HG03457 (cell line): ENCODE data around the gene SRP68.

Source experiments
- ATAC-seq: cut with Tn5 transposase; IDR thresholded peaks from one replicate; pipeline ENCODE4 v1.9.1; 2021; ENCODE audit warnings: moderate number of reproducible peaks; ENCODE audit not compliant: unreplicated experiment

The SRP68 gene

DNA sequence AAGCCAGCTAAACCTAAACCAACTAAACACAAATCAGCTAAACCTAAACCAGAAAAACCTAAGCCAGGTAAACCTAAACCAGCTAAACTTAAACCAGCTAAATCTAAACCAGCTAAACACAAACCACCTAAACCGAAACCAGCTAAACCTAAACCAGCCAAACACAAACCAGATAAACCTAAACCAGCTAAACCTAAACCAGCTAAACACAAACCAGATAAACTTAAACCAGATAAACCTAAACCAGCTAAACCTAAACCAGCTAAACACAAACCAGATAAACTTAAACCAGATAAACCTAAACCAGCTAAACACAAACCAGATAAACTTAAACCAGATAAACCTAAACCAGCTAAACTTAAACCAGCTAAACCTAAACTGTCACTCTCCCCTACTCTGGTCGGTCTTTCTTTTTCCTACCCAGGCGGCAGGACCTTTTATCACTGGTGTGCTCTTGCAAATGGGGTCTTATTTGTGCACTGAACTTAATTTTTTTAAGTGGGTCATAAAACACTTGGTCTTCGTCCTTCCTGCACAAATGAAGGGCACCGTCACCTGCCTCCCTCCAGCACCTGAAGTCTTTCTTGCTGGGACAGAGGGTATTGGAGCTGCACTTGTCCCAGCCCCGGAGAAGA, 52.4 kb downstream of the SRP68 start:
- ATAC-seq: no peak

DNA sequence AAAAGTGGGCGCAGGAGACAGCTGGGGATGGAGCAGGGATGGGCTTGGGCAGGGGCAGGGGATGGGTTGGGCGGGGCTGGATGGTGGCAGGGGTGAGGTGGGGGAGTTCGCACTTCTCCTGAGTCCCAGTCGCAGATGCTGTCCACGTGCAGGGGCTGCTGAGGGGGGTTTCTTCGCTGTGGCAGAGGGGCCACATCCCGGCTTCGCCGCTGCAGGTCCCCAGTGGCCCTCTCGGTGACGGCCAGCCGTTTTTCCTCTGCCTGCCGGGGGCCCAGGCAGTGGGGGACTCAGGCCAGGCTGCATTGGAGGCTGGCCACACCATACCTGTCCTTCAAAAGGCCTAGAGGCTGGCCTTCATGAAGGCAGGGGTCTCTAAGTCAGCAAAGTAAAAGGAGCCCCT, 53.5 kb downstream of the SRP68 start:
- ATAC-seq: no peak

DNA sequence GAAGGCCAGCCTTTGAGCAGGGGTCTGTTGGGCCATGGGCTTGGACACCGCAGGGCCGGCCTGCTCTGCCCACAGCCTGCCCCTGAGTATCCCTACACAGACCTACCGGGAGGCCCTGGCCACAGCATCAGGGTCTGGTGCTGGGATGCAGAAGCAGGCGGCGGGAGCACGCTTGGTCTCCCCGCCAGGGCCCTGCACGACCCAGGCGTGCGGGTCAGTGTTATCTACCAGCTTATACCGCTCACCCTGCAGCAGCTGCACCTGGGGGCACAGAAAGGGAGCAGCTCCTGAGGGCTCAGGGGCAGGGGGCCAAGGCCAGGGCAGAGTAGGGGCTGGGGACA, 54.0 kb downstream of the SRP68 start:
- no peak for ATAC-seq

DNA sequence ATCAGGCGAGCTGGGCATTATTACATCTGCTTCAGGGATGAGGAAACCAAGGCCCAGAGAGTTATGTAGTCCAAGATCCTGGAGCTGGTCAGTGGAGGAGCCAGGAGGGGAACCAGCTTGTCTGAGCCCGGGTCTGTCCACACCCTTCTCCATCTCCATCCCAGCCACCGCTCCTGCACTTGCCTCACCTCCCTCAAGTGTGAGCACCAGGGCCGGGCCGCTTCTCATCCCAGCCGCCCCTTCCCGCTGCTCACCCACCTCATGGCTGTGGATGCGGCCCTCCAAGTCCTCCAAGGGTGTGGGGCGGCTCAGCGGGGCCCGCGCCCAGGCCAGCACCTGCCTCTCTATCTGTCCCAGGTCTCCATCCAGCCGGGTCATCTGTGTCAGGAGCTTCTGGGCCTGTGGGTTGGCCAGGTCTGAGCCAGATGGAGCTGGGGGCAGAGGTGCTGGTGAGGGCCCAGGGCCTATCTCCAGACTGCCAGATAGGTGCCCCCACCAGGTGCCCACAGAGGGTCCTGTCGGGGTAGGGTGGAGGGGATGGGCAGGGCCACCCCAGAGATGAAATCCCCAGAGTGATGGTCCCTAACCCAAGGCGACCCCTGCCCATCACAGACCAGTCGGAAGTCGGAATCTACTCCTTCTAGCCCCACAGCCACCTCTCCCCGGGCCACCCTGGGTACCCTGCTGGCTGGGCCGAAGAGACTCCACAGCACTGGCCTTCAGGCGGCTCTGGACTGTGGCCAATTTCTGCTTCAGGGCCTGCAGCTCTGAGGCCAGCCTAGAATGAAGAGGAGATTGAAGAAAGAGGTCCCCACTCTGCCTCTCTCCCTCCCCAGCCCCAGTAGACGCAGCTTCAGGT, 54.6 kb downstream of the SRP68 start:
- no peak for ATAC-seq

DNA sequence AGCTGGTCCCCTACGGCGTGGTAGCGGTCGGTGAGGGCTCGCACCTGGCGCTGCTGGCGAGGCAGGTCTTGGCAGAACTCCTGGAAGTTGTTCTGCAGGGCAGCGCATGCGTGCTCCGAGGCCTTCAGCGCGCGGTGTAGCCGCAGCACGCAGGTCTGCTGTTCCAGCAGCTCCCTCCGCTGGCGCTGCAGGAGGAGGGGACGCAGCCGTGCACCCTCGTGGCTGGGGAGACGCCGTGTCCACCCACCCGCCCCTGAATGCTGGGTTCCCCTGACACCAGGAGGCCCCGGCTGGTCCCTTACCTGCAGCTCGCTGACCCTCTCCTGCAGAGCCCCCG, 57.4 kb downstream of the SRP68 start:
- no peak for ATAC-seq

DNA sequence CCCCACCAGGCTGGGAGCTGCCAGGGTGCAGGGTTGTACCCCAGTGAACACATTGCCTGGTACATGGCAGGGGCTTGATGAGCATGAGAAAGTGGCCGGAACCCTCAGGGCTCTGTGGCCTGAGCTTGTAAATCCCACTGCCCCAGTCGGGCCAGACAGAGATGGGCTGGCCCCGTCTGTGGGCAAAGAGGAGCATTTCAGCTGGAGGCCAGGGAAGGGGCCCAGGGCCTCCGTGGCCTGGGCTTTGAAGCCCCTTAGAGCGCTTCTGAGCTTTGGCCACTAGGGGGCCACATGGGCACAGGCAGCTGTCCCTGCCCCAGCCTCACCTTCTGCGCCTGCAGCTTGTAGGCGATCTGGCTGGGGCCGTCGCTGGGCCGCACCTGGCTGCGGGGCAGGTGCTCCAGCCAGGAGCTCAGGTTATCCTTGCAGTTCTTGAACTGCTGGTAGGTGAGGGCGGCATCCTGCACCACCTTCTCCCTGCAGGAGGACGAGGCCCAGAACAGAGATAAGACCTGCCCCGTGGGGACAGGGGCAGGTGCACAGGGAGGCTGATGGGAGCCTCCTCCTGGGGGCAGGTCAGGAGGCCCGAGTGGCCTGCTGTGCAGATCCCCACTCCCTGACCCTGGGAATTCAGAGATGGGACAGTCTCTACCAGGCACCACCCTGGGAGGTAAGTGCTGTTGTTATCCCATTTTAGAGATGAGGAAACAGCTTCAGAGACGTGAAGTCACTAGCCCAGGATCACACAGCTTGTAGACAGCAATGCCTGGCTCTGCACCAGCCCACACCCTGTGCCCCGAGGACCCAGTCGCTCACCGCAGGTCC, 58.0 kb downstream of the SRP68 start:
- no peak for ATAC-seq

DNA sequence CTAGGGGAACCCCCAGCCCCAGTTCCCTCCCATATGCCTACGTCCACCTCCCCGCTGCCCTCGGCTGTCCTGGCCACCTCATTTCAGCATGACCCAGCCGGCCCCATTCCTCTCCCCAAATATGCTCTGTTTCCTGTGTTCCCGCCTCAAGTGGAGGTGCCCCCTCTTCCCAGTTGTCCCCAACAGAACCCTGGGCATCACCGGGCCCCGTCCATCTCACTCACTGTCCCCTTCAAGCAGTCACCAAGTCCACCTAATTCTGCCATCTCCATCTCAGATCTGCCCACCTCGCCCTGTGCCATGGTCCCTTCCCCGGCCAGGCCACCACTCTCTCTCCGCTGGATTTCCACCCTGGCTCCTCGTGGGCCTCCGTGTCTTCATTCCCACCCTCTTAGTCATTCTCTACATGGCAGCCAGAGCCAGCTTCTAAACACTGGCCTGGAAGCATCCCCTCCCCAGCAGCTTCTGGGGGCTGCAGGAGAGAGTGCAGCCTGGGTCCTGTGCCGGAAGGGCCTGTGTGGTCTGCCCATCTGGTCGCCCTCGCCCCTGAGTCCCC, 58.9 kb downstream of the SRP68 start:
- ATAC-seq: no peak

DNA sequence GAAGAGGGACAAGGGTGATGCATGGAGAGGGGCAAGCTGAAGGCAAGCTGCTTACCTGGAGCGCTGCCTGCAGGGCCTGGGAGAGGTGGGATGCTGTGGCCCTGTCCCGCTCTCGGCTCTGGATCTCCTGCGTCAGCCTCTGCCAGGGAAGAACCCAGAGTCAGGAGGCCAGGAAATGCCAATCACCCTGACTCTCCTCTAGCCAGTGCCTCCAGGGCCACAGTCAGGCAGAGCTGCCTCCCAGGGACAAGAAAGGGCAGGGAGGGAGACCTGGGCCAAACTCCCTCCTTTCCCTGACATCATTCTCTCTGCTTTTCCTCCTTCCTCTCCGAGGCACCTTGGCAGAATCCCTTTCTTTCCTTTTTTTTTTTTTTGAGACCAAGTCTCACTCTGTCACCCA, 60.4 kb downstream of the SRP68 start:
- no peak for ATAC-seq

DNA sequence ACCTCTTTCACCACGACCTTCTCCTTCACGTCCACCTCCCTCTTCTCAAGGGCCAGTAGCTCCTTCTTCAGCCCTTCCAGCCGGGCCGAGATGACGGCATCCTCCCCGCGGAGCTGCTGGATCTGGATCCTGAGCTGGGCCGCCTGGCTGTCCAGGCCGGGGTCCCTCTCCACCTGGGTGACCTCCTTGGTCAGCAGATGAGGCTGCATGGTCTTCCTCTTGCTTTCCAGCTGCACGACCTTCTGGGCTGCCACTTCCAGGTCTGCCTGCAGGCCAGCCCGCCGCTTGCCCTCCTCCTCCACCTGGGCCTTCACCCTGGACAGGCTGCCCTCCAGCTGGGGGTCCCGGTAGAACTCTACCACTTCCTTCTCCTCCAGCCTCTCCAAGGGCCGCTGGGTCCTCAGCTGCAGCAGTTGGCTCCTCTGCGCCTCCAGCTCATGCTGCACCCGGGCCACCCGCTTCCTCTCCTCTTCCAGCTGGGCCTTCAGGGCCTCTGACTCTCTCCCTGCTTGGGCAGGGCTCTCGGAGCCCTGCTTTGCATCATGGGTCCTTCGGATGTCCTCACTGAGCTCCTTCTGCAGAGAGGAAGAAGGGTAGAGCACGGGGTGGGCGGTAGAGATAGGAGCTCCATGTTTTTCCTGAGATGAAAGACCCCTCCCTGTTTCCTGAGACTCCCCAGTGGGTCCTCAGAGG, 62.2 kb downstream of the SRP68 start:
- no peak for ATAC-seq

DNA sequence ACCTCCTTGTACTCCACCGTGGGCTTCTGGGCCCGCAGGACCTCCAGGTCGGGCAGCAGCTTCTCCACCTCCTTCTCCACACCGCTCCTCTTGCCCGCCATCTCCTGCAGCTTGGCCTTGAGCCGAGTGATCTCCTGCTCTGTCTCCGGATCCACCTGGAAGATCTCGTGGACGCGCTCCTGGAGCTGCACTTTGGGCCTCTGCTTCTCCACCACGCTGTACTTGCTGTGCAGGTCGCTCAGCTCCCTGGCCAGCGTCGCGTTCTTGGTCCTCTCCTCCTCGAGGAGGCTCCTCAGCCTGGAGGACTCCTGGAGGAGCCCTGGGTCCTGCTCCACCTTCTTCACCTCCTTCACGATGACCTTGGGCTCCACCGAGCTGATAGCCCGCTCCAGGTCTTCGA, 62.9 kb downstream of the SRP68 start:
- no peak for ATAC-seq

DNA sequence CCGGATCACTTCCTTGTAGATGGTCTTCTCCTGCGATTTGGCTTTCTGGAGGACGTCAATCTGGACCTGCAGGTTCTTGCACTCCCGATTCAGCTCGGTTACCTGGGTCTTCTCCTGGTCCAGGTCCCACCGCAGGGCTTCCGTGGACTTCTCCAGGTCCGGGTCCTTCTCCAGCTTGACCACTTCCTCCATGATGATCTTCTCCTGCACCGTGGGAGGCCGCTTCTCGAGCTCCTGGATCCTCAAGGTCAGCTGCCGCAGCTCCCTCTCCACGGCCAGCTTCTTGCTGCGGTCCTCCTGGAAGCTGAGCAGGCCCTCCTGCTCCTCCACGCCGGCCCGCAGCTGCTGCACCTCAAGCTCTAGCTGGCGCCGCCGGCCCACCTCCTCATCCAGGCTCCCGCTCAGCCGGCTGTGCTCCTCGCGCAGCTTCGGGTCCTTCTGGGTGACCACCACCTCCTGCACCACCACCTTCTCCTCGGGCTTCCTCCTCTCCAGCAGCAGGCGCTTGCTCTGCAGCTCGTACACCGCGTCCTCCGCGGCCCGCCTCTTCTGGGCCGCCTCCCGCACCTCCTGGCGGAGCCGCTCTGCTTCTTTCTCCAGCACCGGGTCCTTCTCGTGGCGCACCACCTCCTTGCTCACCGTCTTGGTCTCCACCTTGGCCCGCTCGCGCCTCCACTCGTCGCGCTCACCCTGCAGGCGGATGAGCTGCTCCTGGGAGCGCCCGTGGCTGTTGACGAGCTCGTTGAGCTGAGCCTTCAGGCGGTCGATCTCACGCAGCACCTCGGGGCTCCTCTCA, 63.5 kb downstream of the SRP68 start:
- ATAC-seq: no peak

DNA sequence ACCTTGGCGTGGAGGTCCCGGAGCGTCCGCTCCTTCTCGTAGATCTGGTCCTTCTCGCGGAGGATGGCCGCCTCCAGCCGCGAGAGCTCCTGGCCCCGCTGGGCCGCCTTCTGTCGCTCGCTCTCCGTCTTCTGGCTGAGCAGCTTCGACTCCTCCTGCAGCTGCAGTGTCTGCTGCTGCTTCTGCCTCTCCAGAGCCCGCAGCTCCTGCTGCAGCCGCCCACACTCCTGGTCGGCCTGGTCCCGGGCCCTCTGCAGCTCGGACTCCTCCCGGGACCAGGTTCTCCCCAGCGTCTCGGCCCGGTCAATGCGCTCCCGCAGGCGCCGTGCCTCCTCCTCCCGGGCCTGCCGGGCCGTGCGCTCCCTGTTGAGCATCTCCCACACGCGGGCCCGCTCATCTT, 64.1 kb downstream of the SRP68 start:
- no peak for ATAC-seq

DNA sequence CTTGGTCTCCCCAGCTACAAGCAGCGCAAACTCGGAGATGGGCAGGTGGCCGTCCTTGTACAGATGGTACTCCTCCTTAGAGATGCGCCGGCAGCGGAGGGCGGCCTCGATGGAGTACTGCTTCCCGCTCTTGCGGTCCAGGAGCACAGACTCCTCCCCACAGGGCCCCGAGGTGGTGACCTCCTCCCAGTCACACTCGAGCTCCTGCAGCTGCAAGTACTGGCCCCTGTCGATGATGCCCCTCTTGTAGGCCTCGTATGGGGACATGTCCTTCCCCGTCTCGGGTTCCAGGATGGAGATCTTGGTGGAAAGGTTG, 64.5 kb downstream of the SRP68 start:
- no peak for ATAC-seq

DNA sequence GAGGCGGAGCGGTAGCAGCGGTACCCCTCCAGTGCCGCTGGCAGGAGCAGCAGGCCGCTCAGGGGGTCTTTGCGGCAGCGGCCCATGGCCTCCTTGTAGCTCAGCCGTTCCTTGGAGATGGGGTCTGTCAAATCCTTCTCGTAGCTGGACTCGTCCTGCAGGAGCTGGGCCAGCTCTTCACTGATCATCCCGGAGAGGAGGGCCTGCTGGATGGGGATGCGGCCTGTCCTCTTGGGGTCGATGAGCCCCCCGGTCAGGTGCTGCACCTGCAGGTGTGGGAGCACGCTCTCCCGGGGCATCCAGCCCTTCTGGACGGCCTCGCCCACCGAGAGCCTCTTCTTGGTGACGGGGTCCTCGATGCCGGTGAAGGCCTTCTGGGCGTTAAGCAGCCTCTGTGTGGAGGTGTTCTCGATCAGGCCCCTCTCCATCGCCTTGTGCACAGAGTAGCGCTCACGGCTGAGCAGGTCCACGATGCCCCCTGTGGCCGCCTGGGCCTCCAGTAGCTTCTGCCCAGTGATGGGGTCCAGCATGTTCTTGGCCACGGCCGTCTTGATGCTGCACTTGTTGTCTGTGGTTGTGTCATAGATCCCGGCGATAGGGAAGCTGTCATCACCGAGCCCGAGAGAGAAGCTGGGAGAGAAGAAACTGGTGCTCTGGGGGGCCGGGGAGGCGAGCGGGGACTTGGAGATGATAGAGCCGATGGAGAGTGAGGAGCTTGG, 65.0 kb downstream of the SRP68 start:
- no peak for ATAC-seq

DNA sequence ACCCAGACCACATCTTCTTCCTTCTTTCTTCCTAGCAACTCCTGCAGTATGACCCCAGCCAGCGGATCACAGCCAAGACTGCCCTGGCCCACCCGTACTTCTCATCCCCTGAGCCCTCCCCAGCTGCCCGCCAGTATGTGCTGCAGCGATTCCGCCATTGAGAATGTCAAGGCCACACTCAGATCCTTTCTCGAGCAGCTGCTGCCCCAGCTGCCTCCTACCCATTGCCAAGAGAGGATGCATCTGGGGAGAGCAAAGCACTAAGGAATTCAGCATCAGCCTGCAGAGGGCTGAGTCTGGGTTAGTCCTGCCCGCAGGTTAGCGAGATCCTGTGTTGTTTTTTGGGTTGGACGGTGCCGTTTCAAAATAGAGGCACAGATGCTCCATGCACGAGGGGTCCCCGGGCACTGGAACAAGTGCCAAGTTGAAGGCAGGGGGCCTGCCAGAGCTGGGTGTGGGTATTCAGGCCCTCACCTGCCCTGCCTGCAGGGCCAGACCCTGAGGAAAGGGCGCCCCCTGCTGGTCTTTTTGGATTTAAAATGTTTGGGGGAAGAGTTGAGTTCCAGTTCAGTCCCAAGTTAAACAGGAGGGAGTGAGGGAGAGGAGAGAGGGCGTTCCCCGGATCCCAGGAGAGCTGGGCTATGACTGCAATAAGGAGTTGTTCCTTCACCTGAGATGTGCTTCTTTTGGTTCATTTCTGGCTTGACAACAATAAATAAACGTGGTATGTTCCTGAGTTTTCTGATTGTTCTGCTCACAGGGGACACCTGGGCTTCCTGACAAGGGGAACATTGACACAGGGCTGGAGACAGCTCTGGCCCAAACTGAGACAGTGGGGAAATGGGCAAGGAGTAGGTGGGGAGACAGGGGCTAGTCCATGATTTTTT, 66.8 kb downstream of the SRP68 start:
- no peak for ATAC-seq

DNA sequence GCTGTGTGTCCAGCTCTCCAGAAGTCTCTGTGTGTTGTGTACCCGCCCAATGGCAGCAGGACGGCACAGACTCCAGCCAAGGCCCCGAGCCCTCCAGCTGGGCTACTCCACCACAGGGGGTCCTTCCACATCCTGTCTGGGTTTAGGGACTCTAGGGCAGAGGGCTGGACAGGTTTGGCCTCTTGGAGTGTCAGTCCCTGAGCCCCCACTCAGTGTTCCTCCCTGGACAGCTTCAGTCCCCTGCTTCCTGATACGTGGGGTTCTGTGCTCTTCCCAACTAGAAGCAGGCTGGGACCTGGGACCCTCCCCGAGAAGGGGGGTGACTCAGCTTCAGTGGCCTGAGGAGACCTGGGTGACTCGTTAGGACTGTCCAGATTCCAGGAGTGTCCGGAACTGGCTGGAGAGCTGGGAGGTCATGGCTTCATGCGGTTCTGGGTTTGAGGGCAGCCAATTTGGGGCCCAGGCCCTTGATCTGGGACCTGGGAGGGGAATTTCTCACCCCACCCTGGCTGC, 67.5 kb downstream of the SRP68 start:
- ATAC-seq: no peak

DNA sequence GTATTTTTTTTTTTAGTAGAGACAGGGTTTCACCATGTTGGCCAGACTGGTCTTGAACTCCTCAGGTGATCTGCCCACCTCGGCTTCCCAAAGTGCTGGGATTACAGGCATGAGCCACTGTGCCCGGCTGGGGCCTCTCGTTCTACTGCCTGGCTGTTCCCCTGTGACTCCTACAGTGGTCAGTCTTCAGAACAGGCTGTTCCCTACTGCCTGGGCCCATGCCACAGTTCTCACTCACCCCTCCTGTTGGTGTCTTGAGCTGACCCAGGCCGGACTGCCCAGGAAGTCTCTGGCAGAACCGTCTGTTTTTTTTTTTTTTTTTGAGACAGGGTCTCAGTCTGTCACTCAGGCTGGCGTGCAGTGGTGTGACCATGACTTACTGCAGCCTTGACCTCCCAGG, 68.4 kb downstream of the SRP68 start:
- ATAC-seq: no peak

DNA sequence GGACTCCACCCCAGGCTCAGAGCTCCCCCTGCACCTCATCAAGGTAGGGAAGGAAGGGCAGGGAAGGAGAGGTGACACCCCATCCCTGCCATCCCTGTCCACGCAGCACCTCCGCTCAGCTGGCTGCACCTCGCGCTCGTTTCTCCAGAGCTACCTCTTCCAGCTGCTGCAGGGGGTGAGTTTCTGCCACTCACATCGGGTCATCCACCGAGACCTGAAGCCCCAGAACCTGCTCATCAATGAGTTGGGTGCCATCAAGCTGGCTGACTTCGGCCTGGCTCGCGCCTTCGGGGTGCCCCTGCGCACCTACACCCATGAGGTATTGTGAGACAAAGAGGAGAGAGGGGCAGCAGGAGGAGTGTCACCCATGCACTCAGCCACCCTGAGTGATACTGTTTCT, 70.2 kb downstream of the SRP68 start:
- no peak for ATAC-seq
